GM12892 (cell line): ENCODE data around the gene PPP6R3.

ENCODE experiments used
- POLR2A ChIP-seq: IDR thresholded peaks from 2 replicates; pipeline ENCODE4 v1.6.1; 2011; ENCODE audit warnings: low read depth, low read length, control low read depth
- POLR2AphosphoS5 ChIP-seq: IDR thresholded peaks from 2 replicates; pipeline ENCODE4 v1.6.1; 2011; ENCODE audit warnings: low read depth, low read length, control low read depth
- TAF1 ChIP-seq: IDR thresholded peaks from 2 replicates; pipeline ENCODE4 v1.6.1; 2011; ENCODE audit warnings: low read depth, mild to moderate bottlenecking, control low read depth, low read length, borderline replicate concordance

GRCh38 chr11:68438658-68439259, 21.8 kb upstream of the PPP6R3 start:
- no peak for TF ChIP-seq POLR2A
- TF ChIP-seq POLR2AphosphoS5, result no peak
- TF ChIP-seq TAF1, result no peak
